GM23248 (cell line): ENCODE measurements around the gene CACUL1.

ENCODE experiments used
- EZH2 ChIP-seq: fragments of 200-600 bp; sonication (generic); IDR thresholded peaks from 2 replicates; pipeline ENCODE4 v1.6.1; 2018; ENCODE audit warnings: antibody characterized with exemption, mild to moderate bottlenecking; ENCODE audit not compliant: insufficient read depth, poor library complexity, severe bottlenecking
- EZH2phosphoT487 ChIP-seq: fragments of 200-600 bp; sonication (generic); IDR thresholded peaks from 2 replicates; pipeline ENCODE4 v1.6.1; 2018; ENCODE audit warnings: antibody characterized with exemption, moderate library complexity, mild to moderate bottlenecking, low read depth; ENCODE audit not compliant: insufficient read depth

- TF ChIP-seq EZH2 (no peak), EZH2phosphoT487 (no peak)
Measured at GRCh38 chr10:118663176-118663575, 91.6 kb downstream of the CACUL1 start.
